Fibroblast of lung (primary cell): ENCODE measurements around the gene AGBL1.

ENCODE experiments used
- CTCF ChIP-seq, 2 donors: IDR thresholded peaks in 1 of 2; conservative IDR thresholded peaks in 1 of 2; 1 replicate in 1 of 2; 2 replicates in 1 of 2; pipeline ENCODE4 v1.5.1; 2011 to 2012; ENCODE audit warnings: low read length in 2 of 2, control low read depth in 1 of 2, inconsistent platforms in 1 of 2, low read depth in 1 of 2, mild to moderate bottlenecking in 1 of 2
- EZH2 ChIP-seq: IDR thresholded peaks from 2 replicates; pipeline ENCODE4 v1.5.1; 2012; ENCODE audit warnings: low read length, control low read depth, mild to moderate bottlenecking; ENCODE audit errors: missing control alignments

- TF ChIP-seq CTCF (conservative IDR thresholded peaks at IDR 0.05 in 1 of 2, IDR thresholded peaks at IDR 0.05 in 1 of 2; ENCODE audit: low read depth in 1 of 2, low read length in 2 of 2) (no peak), EZH2 (no peak)
These were observed 267.6 kb downstream of the AGBL1 start for GRCh38 chr15:86347245-86347644.
